Cerebellar nuclear complex (tissue), 1 donor: ENCODE measurements around the gene CCDC137.

Source experiments
- DNase-seq, 2 experiments: peaks; one replicate each; lab custom pipeline; 2025; lab: John Stamatoyannopoulos, UW

Gene CCDC137

GRCh38 chr17:81701288-81702071, 34.9 kb downstream of the CCDC137 start:
- no peak for DNase-seq

DNA sequence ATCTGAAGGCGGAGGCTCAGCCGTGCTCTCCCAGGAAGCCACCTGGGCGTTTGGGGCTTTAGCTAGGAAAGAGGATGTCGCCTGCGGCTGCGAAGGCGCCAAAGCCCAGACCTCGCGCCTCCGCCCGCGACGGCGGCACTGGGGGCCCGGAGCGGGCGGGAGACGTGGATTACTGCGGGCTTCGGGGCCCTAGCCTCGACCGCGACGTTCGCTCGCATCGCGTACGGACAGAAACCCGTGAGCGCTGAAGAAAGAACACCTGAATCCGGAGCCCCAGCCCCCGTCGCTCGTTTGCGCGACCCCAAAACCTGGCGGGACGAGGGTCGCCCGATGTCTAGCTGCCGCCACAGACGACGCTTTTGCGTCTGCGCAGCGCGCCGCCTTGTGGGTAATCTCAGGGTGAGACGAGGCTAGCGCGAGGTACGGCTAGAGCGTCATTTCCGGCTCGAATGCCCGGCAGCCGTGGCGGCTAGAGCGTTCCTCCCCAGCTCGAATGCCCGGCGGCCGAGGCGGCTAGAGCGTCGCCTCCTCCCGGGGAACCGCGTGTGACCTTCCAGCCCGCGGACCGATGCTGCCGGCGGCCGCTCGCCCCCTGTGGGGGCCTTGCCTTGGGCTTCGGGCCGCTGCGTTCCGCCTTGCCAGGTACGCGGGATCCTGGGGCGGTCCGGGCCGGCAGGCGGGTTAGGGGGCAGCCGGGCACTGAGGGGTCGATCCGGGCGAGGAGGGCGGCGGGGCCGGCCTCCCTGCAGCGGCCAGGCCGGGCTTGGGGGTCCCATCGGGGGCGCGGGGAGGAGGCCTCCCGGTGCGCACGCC, 36.6 kb downstream of the CCDC137 start, which contains the start of gene MRPL12:
Gene MRPL12, plus strand, starts transcription at position 434 of the 813 bp plus-strand sequence. Its CDS starts 135 bp downstream, at position 569.
- DNase-seq: peak in 1 of 2 experiments; percentile 73

DNA sequence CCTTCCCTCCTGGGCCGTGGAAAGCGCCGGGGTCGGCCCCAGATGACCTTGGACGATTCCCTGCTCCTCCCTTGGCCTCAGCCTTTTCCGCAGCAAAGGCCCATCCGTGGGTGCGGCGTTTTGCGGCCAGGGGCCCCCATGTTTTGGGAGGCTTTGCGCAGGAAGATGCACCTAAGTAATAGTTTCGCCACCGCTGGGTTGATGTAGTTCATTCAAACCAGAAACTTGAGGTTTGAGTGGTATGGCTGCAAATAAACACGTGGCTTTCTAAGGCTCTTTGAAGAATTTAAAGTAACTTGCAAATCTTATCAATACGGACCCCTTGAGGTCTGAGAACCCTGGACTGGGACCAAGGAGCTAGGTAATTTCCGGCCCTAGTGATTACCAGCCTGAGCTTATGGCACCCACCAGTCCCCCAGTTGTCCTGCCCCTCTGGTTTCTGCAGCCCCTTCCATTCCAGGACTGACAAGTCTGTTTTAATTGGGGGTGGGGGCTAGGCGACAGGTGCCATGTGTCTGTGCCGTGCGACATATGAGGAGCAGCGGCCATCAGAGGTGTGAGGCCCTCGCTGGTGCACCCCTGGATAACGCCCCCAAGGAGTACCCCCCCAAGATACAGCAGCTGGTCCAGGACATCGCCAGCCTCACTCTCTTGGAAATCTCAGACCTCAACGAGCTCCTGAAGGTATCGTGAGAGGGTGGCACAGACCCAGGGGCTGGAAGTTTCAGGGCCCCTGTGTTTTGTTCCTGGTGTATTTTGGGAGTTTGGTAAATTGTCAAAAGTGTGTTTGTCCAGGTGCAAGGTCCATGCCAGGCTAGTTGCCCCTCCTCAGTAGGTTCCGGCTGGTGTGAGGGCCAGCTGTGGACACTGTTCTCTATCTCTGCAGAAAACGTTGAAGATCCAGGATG, 37.5 kb downstream of the CCDC137 start:
- DNase-seq: no peak

- no peak for DNase-seq
Observed at GRCh38 chr17:81705518-81706231, 39.1 kb downstream of the CCDC137 start.

DNA sequence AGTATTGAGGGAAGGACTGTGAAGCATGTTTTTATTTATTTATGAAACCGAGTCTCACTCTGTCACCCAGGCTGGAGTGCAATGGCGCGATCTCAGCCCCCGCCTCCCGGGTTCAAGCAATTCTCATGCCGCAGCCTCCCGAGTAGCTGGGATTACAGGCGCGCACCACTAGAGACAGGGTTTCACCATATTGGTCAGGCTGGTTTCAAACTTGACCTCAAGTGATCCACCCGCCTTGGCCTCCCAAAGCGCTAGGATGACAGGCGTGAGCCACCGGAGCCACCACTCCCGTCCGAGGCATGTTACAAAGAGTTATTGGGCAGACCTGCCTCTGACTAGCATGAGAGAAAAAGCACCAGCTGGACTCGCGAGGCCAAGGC, 39.7 kb downstream of the CCDC137 start:
- no peak for DNase-seq

DNA sequence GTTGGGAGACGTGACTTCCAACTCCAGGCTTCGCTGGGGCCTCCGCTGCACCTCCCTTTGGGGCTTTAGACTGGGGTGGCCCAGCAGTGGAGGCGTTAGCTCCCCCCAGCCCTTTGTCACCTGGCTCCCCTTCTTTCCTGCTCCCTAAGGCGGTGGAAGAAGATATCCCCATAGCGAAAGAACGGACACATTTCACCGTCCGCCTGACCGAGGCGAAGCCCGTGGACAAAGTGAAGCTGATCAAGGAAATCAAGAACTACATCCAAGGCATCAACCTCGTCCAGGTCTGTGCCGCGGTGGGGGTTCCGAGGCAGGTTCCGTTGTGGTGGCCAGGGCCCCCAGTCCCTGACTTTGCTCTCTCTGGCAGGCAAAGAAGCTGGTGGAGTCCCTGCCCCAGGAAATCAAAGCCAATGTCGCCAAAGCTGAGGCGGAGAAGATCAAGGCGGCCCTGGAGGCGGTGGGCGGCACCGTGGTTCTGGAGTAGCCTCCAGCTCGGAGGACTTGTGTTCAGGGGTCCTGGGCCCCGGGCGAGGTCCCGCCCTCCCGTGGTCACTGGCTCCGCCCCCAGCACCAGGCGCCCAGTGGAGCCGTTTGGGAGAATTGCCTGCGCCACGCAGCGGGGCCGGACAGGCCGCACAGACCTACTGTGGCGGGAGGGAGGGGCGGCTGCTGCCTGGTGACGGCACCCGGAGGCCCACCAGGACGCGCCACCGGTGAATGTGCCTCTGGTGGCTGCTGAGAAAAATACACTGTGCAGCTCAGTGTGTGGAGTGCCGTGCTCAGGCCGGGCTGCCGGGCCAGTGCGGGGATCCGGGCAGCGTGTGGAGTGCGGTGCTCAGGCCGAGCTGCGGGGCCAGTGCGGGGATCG, 40.5 kb downstream of the CCDC137 start:
- no peak for DNase-seq

- DNase-seq: no peak
Observed at GRCh38 chr17:81707725-81708646, 41.4 kb downstream of the CCDC137 start.

- DNase-seq: no peak
Observed at GRCh38 chr17:81708739-81709185, 42.2 kb downstream of the CCDC137 start.

DNA sequence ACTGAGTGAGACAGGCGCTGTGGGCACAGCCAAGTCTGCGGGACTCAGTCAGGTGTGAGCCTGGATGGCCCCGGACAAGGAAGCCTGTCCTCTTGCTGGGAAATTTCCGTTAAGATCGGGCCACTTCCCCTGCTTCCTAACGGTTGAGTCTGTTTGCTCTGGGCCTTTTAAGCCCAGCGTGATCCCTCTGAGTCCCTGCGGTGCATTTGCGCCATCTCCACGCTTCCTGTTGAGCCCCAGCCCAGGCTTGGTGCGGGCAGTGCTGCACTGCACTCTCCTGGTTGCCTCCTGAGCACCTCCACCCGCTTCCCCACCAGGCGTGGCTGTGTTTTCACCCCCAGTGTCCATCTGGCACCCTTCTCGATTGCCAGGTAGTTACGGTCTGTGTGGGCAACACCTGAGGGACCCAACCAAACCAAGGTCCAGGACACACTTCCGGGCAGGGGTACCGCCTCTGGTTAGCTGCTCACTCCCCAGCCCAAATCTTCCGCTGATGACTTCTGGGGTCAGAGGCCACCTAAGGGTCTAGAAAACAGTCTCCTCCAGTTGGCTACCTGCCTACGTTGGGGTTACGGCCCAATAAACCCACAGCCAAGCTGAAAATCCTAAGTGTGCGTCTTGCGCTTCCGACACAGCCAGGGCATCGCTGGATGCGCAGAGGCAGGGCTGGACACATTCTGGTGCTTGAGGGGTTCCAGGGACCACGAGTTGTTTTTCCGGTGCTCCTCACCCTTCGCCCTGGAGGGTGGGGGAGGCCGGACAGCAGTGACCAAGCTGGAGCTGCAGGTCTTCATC, 44.2 kb downstream of the CCDC137 start:
- peak in 1 of 2 experiments; percentile 37 for DNase-seq

DNA sequence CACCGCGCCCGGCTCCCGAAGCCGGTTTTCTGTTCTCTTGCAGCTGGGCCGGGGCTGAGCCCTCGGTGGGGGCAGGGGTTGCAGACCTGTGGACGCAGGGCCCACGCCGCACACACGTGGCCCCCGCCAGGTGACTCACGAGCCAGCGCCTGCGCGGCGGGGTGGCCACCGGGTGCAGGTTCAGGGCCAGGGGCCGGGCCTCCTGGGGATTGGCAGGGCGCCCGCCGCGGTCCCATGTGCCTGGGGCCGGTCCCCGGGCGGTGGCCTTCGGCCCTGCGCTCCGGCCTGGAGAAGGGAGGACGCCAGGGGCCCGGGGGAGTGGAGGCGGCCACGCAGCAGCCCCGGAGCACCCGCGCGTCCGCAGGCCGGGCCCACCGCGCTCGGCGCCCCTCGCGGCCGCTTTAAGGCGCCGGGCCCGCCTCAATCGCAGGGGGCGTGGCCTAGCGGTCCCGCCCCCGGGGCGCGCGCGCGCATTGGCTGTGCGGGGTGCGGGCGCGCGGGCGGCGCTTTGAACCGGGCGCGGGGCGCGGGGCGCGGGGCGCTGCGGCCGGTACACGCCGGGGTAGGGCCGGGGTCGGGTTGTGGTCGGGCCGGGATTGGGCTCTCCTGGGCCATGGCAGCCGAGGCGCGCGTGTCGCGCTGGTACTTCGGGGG, 45.4 kb downstream of the CCDC137 start, which contains the start of gene SLC25A10:
Gene SLC25A10, plus strand, starts transcription at position 471 of the 654 bp plus-strand sequence. Its CDS starts 143 bp downstream, at position 614.
- no peak for DNase-seq

- DNase-seq: no peak
Observed at GRCh38 chr17:81712468-81713003, 46.0 kb downstream of the CCDC137 start.

DNA sequence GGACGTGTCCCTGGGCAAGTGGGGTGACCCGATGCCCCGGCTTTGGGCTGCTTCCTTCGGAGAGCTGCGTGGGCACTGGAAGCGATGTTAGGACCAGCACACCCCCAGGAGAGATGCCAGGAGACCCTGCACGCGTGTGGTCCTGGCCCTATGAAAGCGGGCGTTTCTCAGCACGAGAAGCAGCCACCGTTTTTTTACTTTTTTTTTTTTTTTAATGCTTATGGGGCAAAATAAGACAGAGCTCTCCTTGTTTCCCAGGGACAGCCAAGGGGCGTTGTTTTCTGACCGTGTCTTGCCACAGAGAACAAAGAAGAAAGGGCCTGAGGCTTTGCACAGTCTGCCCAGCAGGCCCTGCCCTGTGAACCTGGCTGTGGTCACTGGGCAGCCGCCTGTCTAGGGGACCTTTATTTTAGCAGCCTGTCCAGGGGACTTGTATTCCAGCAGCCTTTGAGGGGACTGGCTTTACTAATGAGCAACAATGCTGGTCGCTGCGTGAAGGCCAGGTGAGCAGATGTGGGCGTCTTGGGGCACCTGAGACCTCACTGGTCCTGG, 46.5 kb downstream of the CCDC137 start:
- no peak for DNase-seq

- DNase-seq: no peak
Observed at GRCh38 chr17:81713556-81714411, 47.2 kb downstream of the CCDC137 start.

DNA sequence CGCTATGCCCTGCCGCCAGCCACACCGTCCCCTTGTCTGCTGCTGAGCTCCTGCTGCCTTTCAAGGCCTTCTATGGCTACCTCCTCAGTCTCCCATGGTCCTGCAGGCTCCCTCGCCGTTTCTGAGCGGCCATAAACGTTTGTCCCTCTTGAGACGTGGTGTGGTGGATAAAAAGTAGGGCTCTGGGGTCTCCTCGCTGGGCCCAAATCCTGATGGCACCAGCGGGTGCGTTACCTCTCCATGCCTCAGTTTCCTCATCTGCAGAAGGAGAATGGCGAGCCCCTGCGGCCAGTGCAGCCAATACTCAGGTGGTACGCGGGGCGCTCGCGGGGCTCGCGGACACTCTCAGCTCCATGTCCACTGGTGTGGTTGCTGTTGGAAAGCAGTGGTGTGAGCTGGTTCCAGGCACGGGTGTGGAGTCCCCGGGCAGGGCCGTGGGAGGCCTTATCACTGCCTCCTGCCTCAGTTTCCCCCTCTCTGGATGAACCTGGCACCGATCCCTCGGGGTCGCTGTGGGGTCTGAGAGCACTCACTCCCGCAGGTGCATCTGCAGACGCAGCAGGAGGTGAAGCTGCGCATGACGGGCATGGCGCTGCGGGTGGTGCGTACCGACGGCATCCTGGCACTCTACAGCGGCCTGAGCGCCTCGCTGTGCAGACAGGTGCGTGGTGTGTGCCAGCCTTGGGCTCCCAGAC, 48.0 kb downstream of the CCDC137 start:
- DNase-seq: no peak

DNA sequence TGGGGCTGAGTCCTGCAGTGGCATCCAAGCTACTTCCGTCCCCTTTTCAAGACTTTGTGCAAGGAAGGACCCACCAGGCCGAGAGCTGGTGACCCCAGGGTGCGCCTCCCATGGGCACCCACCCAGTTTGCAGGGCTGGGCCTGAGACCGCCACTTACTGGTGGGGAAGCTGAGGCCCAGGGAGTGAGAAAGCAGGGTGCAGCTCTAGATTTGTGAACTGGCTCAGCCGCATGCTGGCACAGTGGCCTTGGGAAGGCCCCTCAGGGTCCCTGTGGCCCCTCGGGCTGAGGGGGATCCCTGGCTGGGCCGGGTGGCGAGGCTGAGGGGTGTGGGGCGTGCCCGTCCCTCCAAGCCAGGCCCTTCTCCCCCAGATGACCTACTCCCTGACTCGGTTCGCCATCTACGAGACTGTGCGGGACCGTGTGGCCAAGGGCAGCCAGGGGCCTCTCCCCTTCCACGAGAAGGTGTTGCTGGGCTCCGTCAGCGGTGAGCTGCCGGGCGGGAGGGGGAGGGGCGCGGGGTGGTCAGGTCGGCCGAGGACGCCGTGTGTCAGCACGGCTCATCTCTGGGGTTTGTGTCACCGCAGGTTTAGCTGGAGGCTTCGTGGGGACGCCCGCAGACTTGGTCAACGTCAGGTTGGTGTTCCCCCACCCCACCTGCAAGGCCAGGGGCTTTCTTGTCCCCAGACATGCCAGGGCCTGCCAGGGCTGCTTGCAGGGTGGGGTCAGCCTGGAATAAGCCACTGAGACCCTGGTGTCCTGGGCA, 48.8 kb downstream of the CCDC137 start:
- DNase-seq: no peak
